T47D (cell line): ENCODE measurements around the gene H6PD.

ENCODE experiments used
- DNase-seq, 2 experiments: peaks; one replicate each; pipeline versions ENCODE4 v3.0.0 to v3.0.0-alpha.2; 2011 to 2012; ENCODE audit warnings: low read depth in 1 of 2, low spot score in 1 of 2
- JUND ChIP-seq: IDR thresholded peaks from 2 replicates; pipeline ENCODE4 v1.6.1; 2012; ENCODE audit warnings: low read depth
- in situ Hi-C: cut with HindIII; loops from 2 replicates; pipeline ENCODE4 v1.10.0; 2016; ENCODE audit warnings: low sequenced_read_pairs, low pct_unique_long_range_greater_than_20kb

Gene H6PD

GRCh38 chr1:9258629-9259028, 24.1 kb downstream of the H6PD start:
- in situ Hi-C loops, result no loop called here
- TF ChIP-seq JUND, result no peak
- no peak for DNase-seq

GRCh38 chr1:9260059-9260766, 25.6 kb downstream of the H6PD start:
- in situ Hi-C loops, result no loop called here
- no peak for DNase-seq
- no peak for TF ChIP-seq JUND

GRCh38 chr1:9261496-9261895, 26.9 kb downstream of the H6PD start:
- in situ Hi-C loops, result no loop called here
- no peak for DNase-seq
- TF ChIP-seq JUND, result no peak

GRCh38 chr1:9262096-9262986, 27.8 kb downstream of the H6PD start:
- in situ Hi-C loops, result no loop called here
- TF ChIP-seq JUND, result no peak
- no peak for DNase-seq

- no peak for TF ChIP-seq JUND
- DNase-seq, result no peak
- in situ Hi-C loops, result no loop called here
These were observed 28.8 kb downstream of the H6PD start for GRCh38 chr1:9263276-9263855.

GRCh38 chr1:9263984-9264872, 29.7 kb downstream of the H6PD start:
- in situ Hi-C loops, result no loop called here
- TF ChIP-seq JUND, result no peak
- no peak for DNase-seq

GRCh38 chr1:9265037-9265436, 30.5 kb downstream of the H6PD start:
- no peak for TF ChIP-seq JUND
- in situ Hi-C loops, result no loop called here
- DNase-seq, result no peak

- DNase-seq, result no peak
- no peak for TF ChIP-seq JUND
- in situ Hi-C loops, result no loop called here
These were observed 31.4 kb downstream of the H6PD start for GRCh38 chr1:9265968-9266367.

- DNase-seq, result no peak
- TF ChIP-seq JUND, result no peak
- in situ Hi-C loops, result no loop called here
These were observed 32.7 kb downstream of the H6PD start for GRCh38 chr1:9267352-9267686.

GRCh38 chr1:9267827-9268581, 33.4 kb downstream of the H6PD start:
- in situ Hi-C loops, result no loop called here
- no peak for TF ChIP-seq JUND
- DNase-seq, result no peak

- in situ Hi-C loops, result no loop called here
- TF ChIP-seq JUND, result no peak
- DNase-seq, result peak in 1 of 2 experiments; percentile 6
These were observed 34.5 kb downstream of the H6PD start for GRCh38 chr1:9269078-9269501.

- in situ Hi-C loops, result no loop called here
These were observed 35.1 kb downstream of the H6PD start for GRCh38 chr1:9269721-9270120.

More at GRCh38 chr1:9269721-9270120, 35.1 kb downstream of the H6PD start:
- no peak for DNase-seq
- TF ChIP-seq JUND, result no peak
